Measurements from ENCODE around the gene SPOCK2. TPM values are rescaled to one million over a fixed set of nuclear protein-coding genes. Genes with fewer than 3 reads are reported as not detected.

SPOCK2 gene
- total RNA-seq, 1 experiment from 2014 or later, result 0.32 TPM

DNA sequence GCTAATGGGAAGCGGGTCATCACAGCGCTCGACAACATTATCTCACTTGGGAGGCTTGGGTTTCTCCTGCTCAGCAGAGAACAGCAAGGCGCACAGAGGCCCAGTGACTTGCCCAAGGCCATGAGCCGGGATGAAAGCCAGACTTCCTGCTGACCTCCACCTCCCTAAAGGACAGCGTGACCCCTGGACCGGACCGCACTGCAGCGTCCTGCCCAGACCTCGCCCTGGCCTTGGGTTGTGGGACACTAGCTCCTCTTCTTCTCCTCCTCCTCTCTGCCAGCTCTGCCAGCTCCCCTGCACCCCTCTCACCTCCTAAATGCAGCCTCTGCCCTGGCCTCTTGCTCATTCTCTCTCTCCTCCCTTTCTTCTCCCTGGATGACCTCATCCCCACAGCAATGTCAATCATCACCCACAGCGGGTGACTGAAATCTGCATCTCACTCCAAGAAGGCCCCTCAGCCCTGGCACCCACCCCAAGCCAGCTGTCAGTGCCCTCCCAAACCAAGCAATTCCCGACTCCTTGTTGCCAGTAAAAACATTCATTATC lies 19.4 kb downstream of the SPOCK2 start:
- CTCF ChIA-PET, result interaction anchor here (0.7 to 1.5 kb wide), 3 partner anchors 20 to 654 kb away, joined by 3 to 11 read pairs (median 5); no protein-coding TSS in a partner anchor
- Histone ChIP-seq H3K4me1 (ENCODE audit: insufficient read depth, low read length, poor library complexity, severe bottlenecking) (peaks cover 7% of the 10 kb centered on the region), H3K4me3 (ENCODE audit: low read depth, low read length, poor library complexity, severe bottlenecking) (no peak overlapping the region), H3K27ac (ENCODE audit: low read depth, low read length, poor library complexity, severe bottlenecking) (no peak overlapping the region), H3K36me3 (ENCODE audit: insufficient read depth, low read length, poor library complexity, severe bottlenecking) (no peaks in the 10 kb centered on the region), H3K9me3 (ENCODE audit: low read depth, low read length, poor library complexity, severe bottlenecking) (no peaks in the 10 kb centered on the region), H3K27me3 (replicated peaks; ENCODE audit: insufficient read depth, low read depth, low read length, poor library complexity) (no peaks in the 10 kb centered on the region)
- POLR2A ChIA-PET (ENCODE audit: low non-redundant PET), result no interaction called here
- intact Hi-C loops (cut with micrococcal nuclease; ENCODE audit: unreplicated experiment), result no loop called here
- TF ChIP-seq EZH2 (IDR thresholded peaks at IDR 0.05; ENCODE audit: borderline replicate concordance, low read depth, low read length, poor library complexity, severe bottlenecking) (no peak), CTCF (conservative IDR thresholded peaks at IDR 0.05; ENCODE audit: low read depth, low read length) (no peak)
- DNase-seq (ENCODE audit: low spot score), result no peak
- BruUV-seq (replicated peaks), result no TSS peak

DNA sequence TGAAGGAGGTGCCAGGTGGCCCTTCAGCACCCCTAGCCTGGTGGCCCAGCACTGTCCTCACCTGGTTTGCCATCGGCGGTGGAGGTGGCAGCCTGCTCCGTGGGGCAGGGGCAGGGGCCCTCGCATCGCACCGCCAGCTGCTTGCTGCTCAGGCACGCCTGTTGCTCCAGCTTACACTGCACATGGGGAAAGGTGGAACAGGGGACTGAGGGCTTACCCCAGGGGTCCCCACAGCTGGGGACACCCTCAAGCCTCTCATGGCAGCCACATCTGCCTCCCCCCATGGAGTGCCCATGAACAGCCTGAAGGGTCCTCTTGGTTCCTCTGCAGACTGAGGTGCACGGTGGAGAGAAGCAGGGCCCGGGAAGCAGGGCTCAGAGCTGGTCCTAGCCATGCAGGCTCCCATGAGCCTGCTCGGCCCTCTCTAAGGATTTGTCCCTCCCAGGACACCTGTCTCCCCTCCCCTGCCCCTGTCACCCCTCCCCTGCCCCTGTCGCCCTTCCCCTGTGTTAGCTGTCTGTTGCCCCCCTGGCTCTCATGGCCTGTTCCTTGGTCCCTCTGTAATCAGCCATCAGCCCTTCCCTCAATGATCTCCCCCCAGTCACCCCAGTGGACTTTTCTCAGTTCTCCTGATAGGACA lies 20.1 kb downstream of the SPOCK2 start:
- Histone ChIP-seq H3K4me3 (ENCODE audit: low read depth, low read length, poor library complexity, severe bottlenecking) (no peak overlapping the region), H3K27me3 (replicated peaks; ENCODE audit: insufficient read depth, low read depth, low read length, poor library complexity) (no peaks in the 10 kb centered on the region), H3K36me3 (ENCODE audit: insufficient read depth, low read length, poor library complexity, severe bottlenecking) (no peaks in the 10 kb centered on the region), H3K4me1 (ENCODE audit: insufficient read depth, low read length, poor library complexity, severe bottlenecking) (peaks cover 7% of the 10 kb centered on the region), H3K9me3 (ENCODE audit: low read depth, low read length, poor library complexity, severe bottlenecking) (no peaks in the 10 kb centered on the region), H3K27ac (ENCODE audit: low read depth, low read length, poor library complexity, severe bottlenecking) (no peak overlapping the region)
- CTCF ChIA-PET, result interaction anchor here (1.1 kb wide), 1 partner anchor 172 kb away, joined by 3 read pairs; no protein-coding TSS in a partner anchor
- TF ChIP-seq CTCF (conservative IDR thresholded peaks at IDR 0.05; ENCODE audit: low read depth, low read length) (no peak), EZH2 (IDR thresholded peaks at IDR 0.05; ENCODE audit: borderline replicate concordance, low read depth, low read length, poor library complexity, severe bottlenecking) (no peak)
- no TSS peak for BruUV-seq (replicated peaks)
- intact Hi-C loops (cut with micrococcal nuclease; ENCODE audit: unreplicated experiment), result no loop called here
- POLR2A ChIA-PET (ENCODE audit: low non-redundant PET), result no interaction called here
- DNase-seq (ENCODE audit: low spot score), result no peak

GRCh38 chr10:72067463-72068125 lies 20.8 kb downstream of the SPOCK2 start:
- Histone ChIP-seq H3K4me3 (ENCODE audit: low read depth, low read length, poor library complexity, severe bottlenecking) (no peak overlapping the region), H3K4me1 (ENCODE audit: insufficient read depth, low read length, poor library complexity, severe bottlenecking) (peaks cover 7% of the 10 kb centered on the region), H3K9me3 (ENCODE audit: low read depth, low read length, poor library complexity, severe bottlenecking) (no peaks in the 10 kb centered on the region), H3K36me3 (ENCODE audit: insufficient read depth, low read length, poor library complexity, severe bottlenecking) (no peaks in the 10 kb centered on the region), H3K27me3 (replicated peaks; ENCODE audit: insufficient read depth, low read depth, low read length, poor library complexity) (no peaks in the 10 kb centered on the region), H3K27ac (ENCODE audit: low read depth, low read length, poor library complexity, severe bottlenecking) (no peak overlapping the region)
- CTCF ChIA-PET, result no interaction called here
- intact Hi-C loops (cut with micrococcal nuclease; ENCODE audit: unreplicated experiment), result no loop called here
- DNase-seq (ENCODE audit: low spot score), result no peak
- POLR2A ChIA-PET (ENCODE audit: low non-redundant PET), result interaction anchor here (0.5 kb wide), 1 partner anchor 143 kb away, joined by 14 read pairs; no protein-coding TSS in a partner anchor
- no TSS peak for BruUV-seq (replicated peaks)
- no peak for TF ChIP-seq CTCF (conservative IDR thresholded peaks at IDR 0.05; ENCODE audit: low read depth, low read length)
- TF ChIP-seq EZH2 (IDR thresholded peaks at IDR 0.05; ENCODE audit: borderline replicate concordance, low read depth, low read length, poor library complexity, severe bottlenecking), result no peak
